Measurements from ENCODE around the gene VCL. TPM values are rescaled to one million over a fixed set of nuclear protein-coding genes. Genes with fewer than 3 reads are reported as not detected.

The VCL gene
- total RNA-seq, 1 donor from 2014 or later, result 74.6 TPM

DNA sequence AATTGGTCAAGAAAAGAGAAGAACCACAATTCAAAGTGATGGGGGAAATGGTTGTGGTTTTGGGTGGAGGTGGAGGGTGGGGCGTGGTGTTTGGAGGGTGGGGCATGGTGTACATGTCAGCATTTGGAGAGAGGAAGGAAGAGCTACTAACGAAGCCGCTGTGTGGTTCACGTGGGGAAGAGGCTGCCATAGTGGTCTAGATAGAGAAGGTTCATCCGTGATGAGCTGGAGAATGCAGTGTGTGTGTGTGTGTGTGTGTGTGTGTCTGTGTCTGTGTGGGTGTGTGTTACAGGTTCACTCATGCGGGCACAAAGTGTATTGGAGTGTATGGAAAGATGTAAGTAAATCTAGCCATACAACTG lies 6.1 kb upstream of the VCL start:
- H3K27me3 ChIP-seq, result no peaks in the 10 kb centered on the region

DNA sequence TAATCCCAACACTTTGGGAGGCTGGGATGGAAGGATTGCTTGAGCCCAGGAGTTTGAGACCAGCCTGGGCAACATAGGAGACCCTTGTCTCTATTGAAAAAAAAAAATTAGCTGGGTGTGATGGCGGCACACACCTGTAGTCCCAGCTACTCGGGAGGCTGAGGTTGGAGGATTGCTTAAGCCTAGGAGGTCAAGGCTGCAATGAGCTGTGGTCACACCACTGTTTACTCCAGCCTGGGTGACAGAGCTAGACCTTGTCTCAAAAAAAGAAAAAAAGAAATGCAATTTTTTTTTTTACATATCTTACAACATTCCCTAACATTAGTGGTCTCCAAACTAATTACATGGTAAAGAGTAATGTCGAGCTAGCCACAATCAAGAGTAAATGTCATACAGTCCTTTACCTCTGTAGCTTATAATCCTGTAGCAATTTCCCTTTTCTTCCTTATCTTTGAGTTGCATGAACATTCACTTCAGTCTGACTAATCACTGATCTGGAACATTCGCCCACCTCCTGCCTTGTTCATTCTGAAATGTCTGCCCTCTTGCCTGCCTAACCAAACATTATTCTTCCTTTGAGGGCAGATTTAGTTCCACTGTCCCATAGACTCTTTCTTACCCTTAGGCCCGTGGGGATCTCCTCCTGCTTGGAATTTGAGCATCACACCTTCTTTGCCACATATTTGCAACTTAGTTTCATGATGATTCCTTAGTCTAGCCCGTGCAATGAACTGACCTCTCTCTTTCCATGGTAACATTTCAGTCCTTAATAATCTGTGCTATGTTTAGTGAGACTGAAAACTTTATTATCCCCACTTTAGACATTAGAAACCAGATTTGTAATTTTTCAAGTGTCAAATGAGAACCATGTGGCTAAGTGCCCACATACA lies 4.8 kb upstream of the VCL start:
- no peaks in the 10 kb centered on the region for H3K9me3 ChIP-seq

More for the DNA sequence above, 6.1 kb upstream of the VCL start:
- intact Hi-C loops (cut with DNase I), result no loop called here
- H3K4me3 ChIP-seq, result no peak overlapping the region
- no peak for TF ChIP-seq POLR2AphosphoS5 (IDR thresholded peaks at IDR 0.05; ENCODE audit: insufficient read depth in 1 of 2, low read depth in 1 of 2)
- TF ChIP-seq, protein P1, sequence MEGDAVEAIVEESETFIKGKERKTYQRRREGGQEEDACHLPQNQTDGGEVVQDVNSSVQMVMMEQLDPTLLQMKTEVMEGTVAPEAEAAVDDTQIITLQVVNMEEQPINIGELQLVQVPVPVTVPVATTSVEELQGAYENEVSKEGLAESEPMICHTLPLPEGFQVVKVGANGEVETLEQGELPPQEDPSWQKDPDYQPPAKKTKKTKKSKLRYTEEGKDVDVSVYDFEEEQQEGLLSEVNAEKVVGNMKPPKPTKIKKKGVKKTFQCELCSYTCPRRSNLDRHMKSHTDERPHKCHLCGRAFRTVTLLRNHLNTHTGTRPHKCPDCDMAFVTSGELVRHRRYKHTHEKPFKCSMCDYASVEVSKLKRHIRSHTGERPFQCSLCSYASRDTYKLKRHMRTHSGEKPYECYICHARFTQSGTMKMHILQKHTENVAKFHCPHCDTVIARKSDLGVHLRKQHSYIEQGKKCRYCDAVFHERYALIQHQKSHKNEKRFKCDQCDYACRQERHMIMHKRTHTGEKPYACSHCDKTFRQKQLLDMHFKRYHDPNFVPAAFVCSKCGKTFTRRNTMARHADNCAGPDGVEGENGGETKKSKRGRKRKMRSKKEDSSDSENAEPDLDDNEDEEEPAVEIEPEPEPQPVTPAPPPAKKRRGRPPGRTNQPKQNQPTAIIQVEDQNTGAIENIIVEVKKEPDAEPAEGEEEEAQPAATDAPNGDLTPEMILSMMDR (IDR thresholded peaks at IDR 0.05), result no peak
- no peak for TF ChIP-seq POLR2A (IDR thresholded peaks at IDR 0.05)
- no peaks in the 10 kb centered on the region for H3K4me1 ChIP-seq
- H3K27ac ChIP-seq, result no peak overlapping the region
- H3K36me3 ChIP-seq, result no peaks in the 10 kb centered on the region
- no peaks in the 10 kb centered on the region for H3K9me3 ChIP-seq
- peak in 1 of 2 donors; percentile 79 for DNase-seq (ENCODE audit: extremely low spot score in 2 of 2)

DNA sequence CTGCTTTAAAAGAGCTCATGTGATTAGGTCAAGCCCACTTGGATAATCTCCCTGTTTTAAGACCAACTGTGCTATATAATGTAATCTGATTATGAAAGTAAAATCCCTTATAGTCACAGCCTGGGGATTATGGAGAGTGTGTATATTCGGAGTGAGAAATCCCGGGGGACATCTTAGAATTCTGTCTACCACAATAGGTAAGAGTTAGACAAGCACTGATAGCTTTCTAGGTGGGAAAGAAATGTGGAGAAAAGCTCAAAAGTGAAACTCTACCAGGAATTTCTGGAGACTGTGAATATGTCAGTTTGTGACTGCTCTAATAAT lies 2.9 kb upstream of the VCL start:
- no peak for DNase-seq (ENCODE audit: extremely low spot score in 2 of 2)
- no peak overlapping the region for H3K27ac ChIP-seq
- H3K9me3 ChIP-seq, result no peaks in the 10 kb centered on the region
- H3K36me3 ChIP-seq, result no peaks in the 10 kb centered on the region
- no peak overlapping the region for H3K4me3 ChIP-seq
- peaks cover 14% of the 10 kb centered on the region for H3K4me1 ChIP-seq
- no peak for TF ChIP-seq POLR2A (IDR thresholded peaks at IDR 0.05)
- TF ChIP-seq, protein P1 (IDR thresholded peaks at IDR 0.05), result no peak
- TF ChIP-seq POLR2AphosphoS5 (IDR thresholded peaks at IDR 0.05; ENCODE audit: insufficient read depth in 1 of 2, low read depth in 1 of 2), result no peak
- intact Hi-C loops (cut with DNase I), result no loop called here
- no peaks in the 10 kb centered on the region for H3K27me3 ChIP-seq

More for the DNA sequence above, 4.8 kb upstream of the VCL start:
- DNase-seq (ENCODE audit: extremely low spot score in 2 of 2), result peak in 1 of 2 donors; percentile 32
- Histone ChIP-seq H3K36me3 (no peaks in the 10 kb centered on the region), H3K4me3 (no peak overlapping the region), H3K27ac (no peak overlapping the region), H3K4me1 (peaks cover 4% of the 10 kb centered on the region), H3K27me3 (no peaks in the 10 kb centered on the region)
- intact Hi-C loops (cut with DNase I), result no loop called here
- TF ChIP-seq POLR2A (IDR thresholded peaks at IDR 0.05) (no peak), POLR2AphosphoS5 (IDR thresholded peaks at IDR 0.05; ENCODE audit: insufficient read depth in 1 of 2, low read depth in 1 of 2) (no peak)
- TF ChIP-seq, protein P1 (IDR thresholded peaks at IDR 0.05), result no peak

DNA sequence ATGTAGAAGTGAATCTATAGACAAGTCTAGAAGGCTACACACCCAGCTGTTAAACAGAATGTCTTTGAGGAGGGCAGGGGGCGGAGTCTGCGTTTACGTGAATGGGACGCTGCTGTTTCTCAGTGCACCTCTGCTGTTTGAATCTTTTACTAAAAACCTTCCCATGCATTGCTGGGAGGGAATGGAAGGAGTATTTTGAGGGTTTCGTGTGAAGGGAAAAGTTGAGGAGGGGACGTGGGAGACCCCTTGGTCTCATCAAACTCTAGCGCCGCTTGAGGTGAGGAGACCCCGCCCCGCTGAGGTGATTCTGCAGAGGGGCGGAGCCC lies 492 bp upstream of the VCL start:
- Histone ChIP-seq H3K4me1 (peaks cover 38% of the 10 kb centered on the region), H3K27ac (peak overlapping the region; percentile 90), H3K9me3 (no peaks in the 10 kb centered on the region), H3K27me3 (no peaks in the 10 kb centered on the region), H3K4me3 (peak overlapping the region; percentile 61 to 88), H3K36me3 (no peaks in the 10 kb centered on the region)
- intact Hi-C loops (cut with DNase I), result no loop called here
- DNase-seq (ENCODE audit: extremely low spot score in 2 of 2), result no peak
- TF ChIP-seq POLR2AphosphoS5 (IDR thresholded peaks at IDR 0.05; ENCODE audit: insufficient read depth in 1 of 2, low read depth in 1 of 2), result no peak
- TF ChIP-seq, protein P1 (IDR thresholded peaks at IDR 0.05), result no peak

DNA sequence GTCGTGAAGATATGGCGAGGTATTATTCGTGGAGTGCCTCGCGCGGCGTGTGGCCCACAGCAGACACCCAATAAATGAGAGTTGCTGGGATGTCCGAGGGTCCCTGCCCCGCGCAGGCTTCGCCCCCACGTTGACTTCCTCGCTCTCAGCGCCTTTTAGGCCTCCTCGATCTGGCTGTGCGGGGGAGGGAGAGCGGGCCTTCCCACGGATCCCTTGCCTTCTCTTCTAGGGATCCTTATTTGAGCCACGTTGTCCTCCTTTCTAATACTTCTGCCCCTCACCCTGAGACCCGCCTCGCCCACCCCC lies 660 bp downstream of the VCL start:
- no peak for DNase-seq (ENCODE audit: extremely low spot score in 2 of 2)
- no peaks in the 10 kb centered on the region for H3K9me3 ChIP-seq
- TF ChIP-seq POLR2AphosphoS5 (IDR thresholded peaks at IDR 0.05; ENCODE audit: insufficient read depth in 1 of 2, low read depth in 1 of 2) (no peak), POLR2A (IDR thresholded peaks at IDR 0.05) (no peak)
- TF ChIP-seq, protein P1 (IDR thresholded peaks at IDR 0.05), result no peak
- H3K36me3 ChIP-seq, result no peaks in the 10 kb centered on the region
- peak overlapping the region; percentile 90 for H3K27ac ChIP-seq
- H3K27me3 ChIP-seq, result no peaks in the 10 kb centered on the region
- H3K4me3 ChIP-seq, result peak overlapping the region; percentile 61 to 88
- intact Hi-C loops (cut with DNase I), result no loop called here
- peaks cover 48% of the 10 kb centered on the region for H3K4me1 ChIP-seq

Data from vagina (tissue), 2 donors.